Transverse colon (tissue), 4 donors: ENCODE data around the gene GALNT17. TPM values are rescaled to one million over a fixed set of nuclear protein-coding genes. Genes with fewer than 3 reads are reported as not detected.
"Not testable (repeated sequence)": the region's sequence is repeated elsewhere in the genome, so short reads cannot be mapped to it uniquely, and the experiment has no call there.

Experiments
- DNase-seq: peaks from one replicate; pipeline ENCODE4 v3.0.0-alpha.2; 2019
- H3K27ac ChIP-seq, 4 donors: fragments of 200-600 bp; sonication (generic); 2 replicates each; pipeline ENCODE4 v1.5.1; 2016 to 2018; ENCODE audit warnings: inconsistent platforms in 4 of 4
- H3K27me3 ChIP-seq: fragments of 200-600 bp; sonication (generic); 2 replicates; pipeline ENCODE4 v1.5.1; 2017; ENCODE audit warnings: inconsistent platforms
- H3K36me3 ChIP-seq, 4 donors: fragments of 200-600 bp; sonication (generic); 2 replicates each; pipeline ENCODE4 v1.5.1; 2017 to 2019; ENCODE audit warnings: inconsistent platforms in 4 of 4
- H3K4me1 ChIP-seq, 4 donors: fragments of 200-600 bp; sonication (generic); 2 replicates each; pipeline ENCODE4 v1.5.1; 2017 to 2020; ENCODE audit warnings: inconsistent platforms in 4 of 4
- H3K4me3 ChIP-seq, 4 donors: fragments of 200-600 bp; sonication (generic); 1 replicate in 1 of 4; 2 replicates in 3 of 4; pipeline versions ENCODE4 v1.5.1 to v1.6.1; 2017 to 2019; ENCODE audit warnings: inconsistent platforms in 4 of 4
- H3K9me3 ChIP-seq, 2 donors: fragments of 200-600 bp; sonication (generic); 2 replicates each; pipeline ENCODE4 v1.5.1; 2017 to 2019; ENCODE audit warnings: inconsistent platforms in 2 of 2
- CTCF ChIP-seq, 5 experiments: fragments of 200-600 bp in 3 of 5; fragments of 450-650 bp in 2 of 5; sonication (generic) in 3 of 5; IDR thresholded peaks; 1 replicate in 2 of 5; 2 replicates in 3 of 5; pipeline ENCODE4 v1.5.1; 2016 to 2017; ENCODE audit warnings: antibody characterized with exemption in 5 of 5, inconsistent platforms in 3 of 5, mild to moderate bottlenecking in 2 of 5, moderate library complexity in 1 of 5
- EP300 ChIP-seq: sonication (generic); formaldehyde crosslinking; IDR thresholded peaks from one replicate; pipeline ENCODE4 v1.6.1; 2017; ENCODE audit warnings: antibody characterized with exemption, low read depth
- POLR2A ChIP-seq: fragments of 450-650 bp; IDR thresholded peaks from one replicate; pipeline ENCODE4 v1.6.1; 2016; ENCODE audit warnings: antibody characterized with exemption, mild to moderate bottlenecking, moderate library complexity
- POLR2AphosphoS5 ChIP-seq, 3 donors: sonication (generic); formaldehyde crosslinking; IDR thresholded peaks; one replicate each; pipeline ENCODE4 v1.6.1; 2016; ENCODE audit warnings: antibody characterized with exemption in 3 of 3
- WGBS, 2 donors: methylation state at CpG; one replicate each; pipeline ENCODE4 v1.1.5; 2018; ENCODE audit warnings: low coverage in 1 of 2; 5-methylcytosine and 5-hydroxymethylcytosine counted together
- in situ Hi-C, 4 donors: fragments of 200-750 bp; cut with MboI; loops; one replicate each; pipeline versions ENCODE4 v1.15.0 to v1.15.1; 2017; ENCODE audit warnings: low sequenced_read_pairs in 3 of 4, low pct_ligation_motif_present in 1 of 4, low pct_unique_long_range_greater_than_20kb in 1 of 4
- intact Hi-C: fragments of 100-400 bp; cut with DNase I; formaldehyde crosslinking; loops from one replicate; pipeline ENCODE4 v1.15.1; 2023; ENCODE audit warnings: low total_unique reads
- total RNA-seq, 4 donors: library from RNA; depleted of rRNA; stranded (reverse); fragments of >200 nt; gene quantifications; one replicate each; pipeline ENCODE4 v1.1.0, GENCODE V29; 2016

The GALNT17 gene
- total RNA-seq, 4 donors from 2014 or later: 2.6 to 6.6 (median 5.7) TPM

- no peaks in the 10 kb centered on the region for H3K4me1 ChIP-seq
- H3K27me3 ChIP-seq: no peaks in the 10 kb centered on the region
- H3K36me3 ChIP-seq: no peaks in the 10 kb centered on the region
- TF ChIP-seq POLR2AphosphoS5 (IDR thresholded peaks at IDR 0.05): no peak
- TF ChIP-seq EP300: no peak
- TF ChIP-seq POLR2A: no peak
- no peak for TF ChIP-seq CTCF (IDR thresholded peaks at IDR 0.05)
- H3K27ac ChIP-seq: no peak overlapping the region
- WGBS, 2 donors: 86% methylated on average over 7 of the region's 7 CpGs; no CpG with 5 or more reads in 1 of the 2 donors
- H3K4me3 ChIP-seq: no peak overlapping the region
- intact Hi-C loops: no loop called here
- no peak for DNase-seq
- H3K9me3 ChIP-seq: peaks cover 0 to 5% of the 10 kb centered on the region in 2 donors
- in situ Hi-C loops: no loop called here
Measured at GRCh38 chr7:71261066-71261465, 129.1 kb downstream of the GALNT17 start.

GRCh38 chr7:71262834-71263233 is 130.9 kb downstream of the GALNT17 start:
- H3K4me3 ChIP-seq, H3K4me1 ChIP-seq, H3K27me3 ChIP-seq, H3K36me3 ChIP-seq, H3K27ac ChIP-seq, in situ Hi-C loops, H3K9me3 ChIP-seq, intact Hi-C loops, DNase-seq: not testable (repeated sequence)
- 81 to 90% methylated on average over 3 to 5 of the region's 5 CpGs for WGBS, 2 donors

- in situ Hi-C loops (no loop called here), intact Hi-C loops (no loop called here)
- H3K9me3 ChIP-seq: peaks cover 0 to under 1% of the 10 kb centered on the region in 2 donors
- no peak for DNase-seq
- no peak overlapping the region for H3K4me3 ChIP-seq
- no peak overlapping the region for H3K27ac ChIP-seq
- WGBS, 2 donors: 89 to 92% methylated on average over 3 of the region's 3 CpGs
- no peaks in the 10 kb centered on the region for H3K36me3 ChIP-seq
- peaks cover 0 to 4% (median 0%) of the 10 kb centered on the region in 4 donors for H3K4me1 ChIP-seq
- H3K27me3 ChIP-seq: no peaks in the 10 kb centered on the region
- TF ChIP-seq EP300 (no peak), CTCF (IDR thresholded peaks at IDR 0.05) (no peak), POLR2AphosphoS5 (IDR thresholded peaks at IDR 0.05) (no peak), POLR2A (no peak)
Measured at GRCh38 chr7:71264005-71264404, 132.1 kb downstream of the GALNT17 start.

- TF ChIP-seq EP300 (no peak), CTCF (IDR thresholded peaks at IDR 0.05) (no peak), POLR2AphosphoS5 (IDR thresholded peaks at IDR 0.05) (peak in 2 of 3 donors; percentile 33 to 78)
- Histone ChIP-seq H3K4me1 (peaks cover 0 to 7% (median 2%) of the 10 kb centered on the region in 4 donors), H3K36me3 (no peaks in the 10 kb centered on the region), H3K27me3 (no peaks in the 10 kb centered on the region), H3K27ac (peak overlapping the region in 1 of 4 donors; percentile 11), H3K4me3 (no peak overlapping the region), H3K9me3 (no peaks in the 10 kb centered on the region)
- in situ Hi-C loops (no loop called here), intact Hi-C loops (loop anchor here (5.0 kb wide), 1 partner anchor 295 kb away; no protein-coding TSS in a partner anchor)
- 69 to 91% methylated on average over 3 to 7 of the region's 7 CpGs for WGBS, 2 donors
- DNase-seq: no peak
Measured at GRCh38 chr7:71266912-71267311, 135.0 kb downstream of the GALNT17 start.
